Measurements from ENCODE around the gene ARHGEF38. TPM values are rescaled to one million over a fixed set of nuclear protein-coding genes. Genes with fewer than 3 reads are reported as not detected.
A peak's percentile ranks its signal among the peaks of the same experiment; 100 is the strongest.

Gene ARHGEF38
- total RNA-seq, 3 donors from 2014 or later: 56.9 to 62.9 TPM; not detected in 1

DNA sequence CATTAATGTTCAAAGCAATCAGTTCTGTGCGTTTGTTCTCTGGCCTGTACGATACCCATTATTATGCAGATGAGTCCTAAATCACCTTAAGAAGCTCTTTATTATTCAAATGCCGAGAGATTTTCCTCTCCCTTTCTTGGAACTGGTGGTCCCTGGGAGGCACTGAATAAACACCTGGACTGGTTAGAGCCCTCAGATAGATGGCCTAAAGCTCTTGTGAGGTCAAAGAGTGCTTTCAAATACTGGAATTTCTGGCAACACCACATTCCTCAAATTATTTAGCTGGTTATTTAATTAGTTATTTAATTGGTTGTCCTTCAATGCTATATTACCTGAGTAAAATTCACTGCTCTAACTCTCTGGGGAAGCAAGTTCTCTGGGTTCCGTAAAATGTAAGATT lies 3.0 kb downstream of the ARHGEF38 start:
- Histone ChIP-seq H3K4me3 (peak overlapping the region in 2 of 3 donors; percentile 20 to 57), H3K27ac (peak overlapping the region; percentile 30 to 94), H3K27me3 (no peaks in the 10 kb centered on the region), H3K4me1 (no peaks in the 10 kb centered on the region), H3K36me3 (no peaks in the 10 kb centered on the region), H3K9me3 (no peaks in the 10 kb centered on the region)
- intact Hi-C loops (cut with DNase I; ENCODE audit: low total_unique reads): no loop called here
- TF ChIP-seq POLR2A (IDR thresholded peaks at IDR 0.05): no peak
- no peak for TF ChIP-seq POLR2AphosphoS5 (IDR thresholded peaks at IDR 0.05)
- no peak for TF ChIP-seq CTCF (IDR thresholded peaks at IDR 0.05)
- DNase-seq (ENCODE audit: low spot score in 2 of 2): no peak

- peak overlapping the region in 1 of 2 donors; percentile 94 for H3K27ac ChIP-seq
- peak overlapping the region in 1 of 3 donors; percentile 57 for H3K4me3 ChIP-seq
- H3K4me1 ChIP-seq: no peaks in the 10 kb centered on the region
- DNase-seq (ENCODE audit: low spot score in 2 of 2): no peak
- intact Hi-C loops (cut with DNase I; ENCODE audit: low total_unique reads): no loop called here
- no peaks in the 10 kb centered on the region for H3K36me3 ChIP-seq
- no peaks in the 10 kb centered on the region for H3K9me3 ChIP-seq
- no peaks in the 10 kb centered on the region for H3K27me3 ChIP-seq
- TF ChIP-seq POLR2A (IDR thresholded peaks at IDR 0.05) (no peak), CTCF (IDR thresholded peaks at IDR 0.05) (no peak), POLR2AphosphoS5 (IDR thresholded peaks at IDR 0.05) (no peak)
These were observed 3.8 kb downstream of the ARHGEF38 start for GRCh38 chr4:105556206-105556605.

GRCh38 chr4:105558277-105558676 lies 5.9 kb downstream of the ARHGEF38 start:
- Histone ChIP-seq H3K27me3 (no peaks in the 10 kb centered on the region), H3K27ac (peak overlapping the region in 1 of 2 donors; percentile 23), H3K9me3 (no peaks in the 10 kb centered on the region), H3K36me3 (no peaks in the 10 kb centered on the region), H3K4me1 (no peaks in the 10 kb centered on the region), H3K4me3 (no peak overlapping the region)
- intact Hi-C loops (cut with DNase I; ENCODE audit: low total_unique reads): no loop called here
- no peak for DNase-seq (ENCODE audit: low spot score in 2 of 2)
- no peak for TF ChIP-seq CTCF (IDR thresholded peaks at IDR 0.05)

DNA sequence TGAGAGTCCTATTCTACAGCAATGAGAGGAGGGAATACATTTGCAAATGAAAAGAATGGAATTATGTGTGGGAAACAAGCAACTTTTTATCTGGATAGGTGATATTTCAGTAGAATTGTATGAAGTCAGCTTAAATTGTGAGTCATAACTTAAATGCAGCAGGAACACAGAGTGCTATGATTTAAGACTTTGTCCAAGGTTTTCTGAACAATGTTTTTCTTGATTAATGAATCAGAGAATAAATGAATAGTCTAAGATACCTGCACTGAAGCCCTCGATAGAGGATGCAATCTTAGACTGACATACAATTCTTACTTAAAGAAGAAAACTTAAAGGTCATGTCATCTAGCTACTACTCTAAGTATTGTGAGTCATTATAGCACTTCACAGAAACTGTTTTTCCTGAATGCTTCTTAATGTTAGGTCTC lies 8.0 kb downstream of the ARHGEF38 start:
- H3K4me1 ChIP-seq: no peaks in the 10 kb centered on the region
- no peaks in the 10 kb centered on the region for H3K36me3 ChIP-seq
- DNase-seq (ENCODE audit: low spot score in 2 of 2): no peak
- no peak overlapping the region for H3K4me3 ChIP-seq
- H3K27ac ChIP-seq: peak overlapping the region in 1 of 2 donors; percentile 33
- H3K9me3 ChIP-seq: no peaks in the 10 kb centered on the region
- TF ChIP-seq POLR2AphosphoS5 (IDR thresholded peaks at IDR 0.05) (no peak), CTCF (IDR thresholded peaks at IDR 0.05) (no peak), POLR2A (IDR thresholded peaks at IDR 0.05) (no peak)
- H3K27me3 ChIP-seq: no peaks in the 10 kb centered on the region
- intact Hi-C loops (cut with DNase I; ENCODE audit: low total_unique reads): no loop called here

- H3K9me3 ChIP-seq: no peaks in the 10 kb centered on the region
- intact Hi-C loops (cut with DNase I; ENCODE audit: low total_unique reads): no loop called here
- H3K27me3 ChIP-seq: no peaks in the 10 kb centered on the region
- DNase-seq (ENCODE audit: low spot score in 2 of 2): no peak
- H3K27ac ChIP-seq: no peak overlapping the region
- no peaks in the 10 kb centered on the region for H3K36me3 ChIP-seq
- H3K4me3 ChIP-seq: no peak overlapping the region
- no peaks in the 10 kb centered on the region for H3K4me1 ChIP-seq
- no peak for TF ChIP-seq CTCF (IDR thresholded peaks at IDR 0.05)
These were observed 10.9 kb downstream of the ARHGEF38 start for GRCh38 chr4:105563352-105563751.
